Gastroesophageal sphincter (tissue), 3 donors: Measurements from ENCODE around the gene CALY.

Experiments used
- EP300 ChIP-seq: sonication (generic); formaldehyde crosslinking; IDR thresholded peaks from one replicate; pipeline ENCODE4 v1.6.1; 2017; ENCODE audit warnings: antibody characterized with exemption, mild to moderate bottlenecking
- POLR2A ChIP-seq, 2 donors: fragments of 450-650 bp; IDR thresholded peaks; one replicate each; pipeline ENCODE4 v1.6.1; 2017; ENCODE audit warnings: antibody characterized with exemption in 2 of 2, mild to moderate bottlenecking in 2 of 2, moderate library complexity in 1 of 2
- POLR2AphosphoS5 ChIP-seq: sonication (generic); formaldehyde crosslinking; IDR thresholded peaks from one replicate; pipeline ENCODE4 v1.6.1; 2017; ENCODE audit warnings: antibody characterized with exemption
- TF ChIP-seq, protein P1 (sequence below), 4 experiments: fragments of 200-600 bp in 2 of 4; fragments of 450-650 bp in 2 of 4; sonication (generic) in 1 of 4; IDR thresholded peaks; one replicate each; pipeline ENCODE4 v1.5.1; 2017 to 2019; ENCODE audit warnings: antibody characterized with exemption in 4 of 4, mild to moderate bottlenecking in 2 of 4, moderate library complexity in 2 of 4

DNA sequence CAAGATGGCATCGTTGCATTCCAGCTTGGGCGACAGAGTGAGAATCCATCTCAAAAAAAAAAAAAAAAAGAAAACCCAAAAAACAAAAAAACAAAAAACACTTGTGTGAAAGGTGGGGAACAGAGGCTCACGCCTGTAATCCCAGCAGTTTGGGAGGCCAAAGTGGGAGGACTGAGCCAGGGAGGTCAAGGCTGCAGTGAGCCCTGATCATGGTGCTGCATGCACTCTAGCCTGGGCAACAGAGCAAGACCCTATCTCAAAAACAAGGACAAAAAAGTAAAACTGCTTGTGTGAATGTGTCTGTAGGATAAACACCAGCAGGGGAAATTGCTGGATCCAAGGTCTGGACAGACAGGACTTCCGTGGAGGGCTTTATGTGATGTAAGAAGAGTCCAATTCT lies 46.9 kb upstream of the CALY start:
- TF ChIP-seq POLR2A (IDR thresholded peaks at IDR 0.05) (no peak), POLR2AphosphoS5 (no peak), EP300 (no peak)
- TF ChIP-seq, protein P1, sequence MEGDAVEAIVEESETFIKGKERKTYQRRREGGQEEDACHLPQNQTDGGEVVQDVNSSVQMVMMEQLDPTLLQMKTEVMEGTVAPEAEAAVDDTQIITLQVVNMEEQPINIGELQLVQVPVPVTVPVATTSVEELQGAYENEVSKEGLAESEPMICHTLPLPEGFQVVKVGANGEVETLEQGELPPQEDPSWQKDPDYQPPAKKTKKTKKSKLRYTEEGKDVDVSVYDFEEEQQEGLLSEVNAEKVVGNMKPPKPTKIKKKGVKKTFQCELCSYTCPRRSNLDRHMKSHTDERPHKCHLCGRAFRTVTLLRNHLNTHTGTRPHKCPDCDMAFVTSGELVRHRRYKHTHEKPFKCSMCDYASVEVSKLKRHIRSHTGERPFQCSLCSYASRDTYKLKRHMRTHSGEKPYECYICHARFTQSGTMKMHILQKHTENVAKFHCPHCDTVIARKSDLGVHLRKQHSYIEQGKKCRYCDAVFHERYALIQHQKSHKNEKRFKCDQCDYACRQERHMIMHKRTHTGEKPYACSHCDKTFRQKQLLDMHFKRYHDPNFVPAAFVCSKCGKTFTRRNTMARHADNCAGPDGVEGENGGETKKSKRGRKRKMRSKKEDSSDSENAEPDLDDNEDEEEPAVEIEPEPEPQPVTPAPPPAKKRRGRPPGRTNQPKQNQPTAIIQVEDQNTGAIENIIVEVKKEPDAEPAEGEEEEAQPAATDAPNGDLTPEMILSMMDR (IDR thresholded peaks at IDR 0.05): no peak
